Measurements from ENCODE around the gene UBIAD1. TPM values are rescaled to one million over a fixed set of nuclear protein-coding genes. Genes with fewer than 3 reads are reported as not detected.
"Not testable (repeated sequence)": the region's sequence is repeated elsewhere in the genome, so short reads cannot be mapped to it uniquely, and the experiment has no call there.

Gene UBIAD1
- total and polyA plus RNA-seq, 2 donors (not counting 1 experiment from before 2014, with no cell fraction given), result 17.8 to 28.1 TPM

DNA sequence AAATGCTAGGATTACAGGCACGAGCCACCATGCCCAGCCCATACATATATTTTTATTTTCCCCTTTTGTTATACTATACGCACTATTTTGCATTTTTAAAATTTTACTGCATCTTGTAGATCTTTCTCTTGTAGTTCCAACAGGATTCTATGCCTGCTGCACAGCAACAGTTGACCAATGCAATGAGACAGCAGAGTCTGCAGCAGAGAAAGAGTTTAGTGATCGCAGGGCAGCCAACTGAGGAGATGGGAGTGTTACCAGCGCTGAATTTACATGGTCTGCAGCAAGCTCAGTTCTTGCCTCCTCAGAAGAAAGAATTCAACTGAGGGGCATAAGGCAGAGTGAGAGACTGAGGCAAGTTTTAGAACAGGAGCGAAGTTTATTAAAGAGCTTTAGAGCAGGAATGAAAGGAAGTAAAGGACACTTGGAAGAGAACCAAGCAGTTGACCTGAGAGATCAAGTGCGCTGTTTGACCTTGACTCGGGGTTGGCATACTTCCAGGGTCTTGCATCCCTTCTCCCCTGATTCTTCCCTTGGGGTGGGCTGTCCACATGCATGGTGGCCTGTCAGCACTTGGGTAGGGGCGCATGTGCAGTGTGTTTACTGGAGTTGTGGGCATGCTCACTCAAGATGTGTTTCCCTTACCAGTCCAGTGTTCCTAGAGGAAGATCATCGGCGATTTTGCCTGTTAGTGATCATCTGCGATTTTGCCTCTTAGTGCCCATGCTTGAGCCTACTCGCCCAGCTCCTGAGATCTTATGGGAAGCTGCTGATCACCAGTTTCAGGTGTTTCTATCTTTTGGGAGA, 6.5 kb upstream of the UBIAD1 start:
- H3K36me3 ChIP-seq (replicated peaks in 1 of 2; ENCODE audit: control extremely low read depth in 1 of 2, control insufficient read depth in 1 of 2, extremely low read depth in 1 of 2, insufficient read depth in 2 of 2, low read length in 1 of 2), result no peaks in the 10 kb centered on the region
- H3K4me1 ChIP-seq (ENCODE audit: control insufficient read depth in 2 of 2, insufficient read depth in 2 of 2, low read length in 2 of 2), result peaks cover 5 to 14% of the 10 kb centered on the region in 2 donors
- POLR2A ChIA-PET, result no interaction called here
- 91% methylated on average over 10 of the region's 12 CpGs for WGBS (ENCODE audit: insufficient coverage)
- no peak overlapping the region for H3K4me2 ChIP-seq (replicated peaks; ENCODE audit: low read depth, low read length, poor library complexity, severe bottlenecking)
- H3K4me3 Mint-ChIP-seq, result no peak overlapping the region
- H2AFZ ChIP-seq (ENCODE audit: insufficient read depth, low read depth, low read length, poor library complexity, severe bottlenecking), result no peak overlapping the region
- no peak overlapping the region for H3K9ac ChIP-seq (ENCODE audit: low read length)
- DNase-seq, result no peak
- no peaks in the 10 kb centered on the region for H3K27me3 Mint-ChIP-seq
- H3K9me3 Mint-ChIP-seq (ENCODE audit: insufficient read depth), result no peaks in the 10 kb centered on the region
- H3K27ac Mint-ChIP-seq, result no peak overlapping the region
- peaks cover 11% of the 10 kb centered on the region for H3K4me1 Mint-ChIP-seq
- no peaks in the 10 kb centered on the region for H3K27me3 ChIP-seq (replicated peaks in 1 of 4; ENCODE audit: control extremely low read depth in 1 of 4, control insufficient read depth in 3 of 4, insufficient read depth in 4 of 4, low read length in 3 of 4)
- H3K27ac ChIP-seq (ENCODE audit: low read length in 2 of 2), result no peak overlapping the region
- H4K20me1 ChIP-seq (ENCODE audit: control insufficient read depth, insufficient read depth, low read length, poor library complexity, severe bottlenecking), result no peaks in the 10 kb centered on the region
- intact Hi-C loops (cut with micrococcal nuclease), result no loop called here
- no peaks in the 10 kb centered on the region for H3K9me3 ChIP-seq (ENCODE audit: control extremely low read depth in 1 of 3, control insufficient read depth in 2 of 3, insufficient read depth in 1 of 3, low read length in 2 of 3)
- no peak for TF ChIP-seq EZH2 (IDR thresholded peaks at IDR 0.05; ENCODE audit: borderline replicate concordance, insufficient read depth, low read depth, low read length, poor library complexity, severe bottlenecking)
- TF ChIP-seq, protein P1, sequence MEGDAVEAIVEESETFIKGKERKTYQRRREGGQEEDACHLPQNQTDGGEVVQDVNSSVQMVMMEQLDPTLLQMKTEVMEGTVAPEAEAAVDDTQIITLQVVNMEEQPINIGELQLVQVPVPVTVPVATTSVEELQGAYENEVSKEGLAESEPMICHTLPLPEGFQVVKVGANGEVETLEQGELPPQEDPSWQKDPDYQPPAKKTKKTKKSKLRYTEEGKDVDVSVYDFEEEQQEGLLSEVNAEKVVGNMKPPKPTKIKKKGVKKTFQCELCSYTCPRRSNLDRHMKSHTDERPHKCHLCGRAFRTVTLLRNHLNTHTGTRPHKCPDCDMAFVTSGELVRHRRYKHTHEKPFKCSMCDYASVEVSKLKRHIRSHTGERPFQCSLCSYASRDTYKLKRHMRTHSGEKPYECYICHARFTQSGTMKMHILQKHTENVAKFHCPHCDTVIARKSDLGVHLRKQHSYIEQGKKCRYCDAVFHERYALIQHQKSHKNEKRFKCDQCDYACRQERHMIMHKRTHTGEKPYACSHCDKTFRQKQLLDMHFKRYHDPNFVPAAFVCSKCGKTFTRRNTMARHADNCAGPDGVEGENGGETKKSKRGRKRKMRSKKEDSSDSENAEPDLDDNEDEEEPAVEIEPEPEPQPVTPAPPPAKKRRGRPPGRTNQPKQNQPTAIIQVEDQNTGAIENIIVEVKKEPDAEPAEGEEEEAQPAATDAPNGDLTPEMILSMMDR (IDR thresholded peaks at IDR 0.05), result no peak
- no peak for ATAC-seq (ENCODE audit: low read depth)
- CTCF ChIA-PET, result interaction anchor here (0.6 to 1.4 kb wide), 2 partner anchors 25 to 651 kb away, joined by 3 to 4 read pairs; no protein-coding TSS in a partner anchor
- peaks cover 10% of the 10 kb centered on the region for H3K79me2 ChIP-seq (ENCODE audit: control insufficient read depth, insufficient read depth, low read length)
- no peak overlapping the region for H3K4me3 ChIP-seq (ENCODE audit: control extremely low read depth in 1 of 5, extremely low read depth in 1 of 5, insufficient read depth in 1 of 5, low read depth in 2 of 5, low read length in 4 of 5)

DNA sequence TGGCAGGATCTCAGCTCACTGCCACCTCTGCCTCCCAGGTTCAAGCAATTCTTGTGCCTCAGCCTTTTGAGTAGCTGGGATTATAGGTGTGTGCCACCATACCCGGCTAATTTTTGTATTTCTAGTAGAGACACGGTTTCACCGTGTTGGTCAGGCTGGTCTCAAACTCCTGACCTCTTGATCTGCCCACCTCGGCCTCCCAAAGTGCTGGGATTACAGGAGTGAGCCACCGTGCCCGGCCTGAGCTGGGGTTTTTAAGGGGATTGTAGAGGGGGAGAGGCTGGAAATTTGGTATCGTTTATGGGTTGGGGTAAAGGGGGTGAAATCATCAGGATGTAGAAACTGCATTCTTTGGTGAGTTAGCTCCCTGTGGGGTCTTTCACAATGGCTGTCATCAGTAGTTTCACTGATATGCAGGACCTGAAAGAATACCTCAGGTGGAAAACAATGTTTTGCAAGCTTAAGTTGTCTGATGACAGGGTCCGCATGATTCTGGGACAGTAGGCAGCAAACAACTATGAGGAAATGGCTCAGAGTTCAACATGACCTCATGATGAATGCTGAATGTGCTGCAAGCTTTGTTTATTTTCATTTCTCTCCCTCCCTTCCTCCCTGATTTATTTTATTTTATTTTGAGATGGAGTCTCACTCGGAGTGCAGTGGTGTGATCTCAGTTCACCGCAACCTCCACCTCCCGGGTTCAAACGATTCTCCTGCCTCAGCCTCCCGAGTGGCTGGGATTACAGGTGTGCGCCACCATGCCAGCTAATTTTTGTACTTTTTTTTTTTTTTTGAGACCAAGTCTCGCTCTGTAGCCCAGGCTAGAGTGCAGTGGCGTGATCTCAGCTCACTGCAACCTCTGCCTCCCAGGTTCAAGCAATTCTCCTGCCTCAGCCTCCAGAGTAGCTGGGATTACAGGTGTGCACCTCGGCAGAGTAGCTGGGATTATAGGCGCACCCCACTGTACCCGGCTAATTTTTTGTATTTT, 5.4 kb upstream of the UBIAD1 start:
- H3K27ac Mint-ChIP-seq; H3K9ac ChIP-seq (ENCODE audit: low read length); H3K9me3 Mint-ChIP-seq (ENCODE audit: insufficient read depth); H2AFZ ChIP-seq (ENCODE audit: insufficient read depth, low read depth, low read length, poor library complexity, severe bottlenecking); H3K27me3 ChIP-seq (replicated peaks in 1 of 4; ENCODE audit: control extremely low read depth in 1 of 4, control insufficient read depth in 3 of 4, insufficient read depth in 4 of 4, low read length in 3 of 4); H3K4me1 Mint-ChIP-seq; H3K4me3 Mint-ChIP-seq; H3K4me3 ChIP-seq (ENCODE audit: control extremely low read depth in 1 of 5, extremely low read depth in 1 of 5, insufficient read depth in 1 of 5, low read depth in 2 of 5, low read length in 4 of 5); H4K20me1 ChIP-seq (ENCODE audit: control insufficient read depth, insufficient read depth, low read length, poor library complexity, severe bottlenecking); H3K27ac ChIP-seq (ENCODE audit: low read length in 2 of 2); intact Hi-C loops (cut with micrococcal nuclease); H3K9me3 ChIP-seq (ENCODE audit: control extremely low read depth in 1 of 3, control insufficient read depth in 2 of 3, insufficient read depth in 1 of 3, low read length in 2 of 3); H3K79me2 ChIP-seq (ENCODE audit: control insufficient read depth, insufficient read depth, low read length); H3K4me2 ChIP-seq (replicated peaks; ENCODE audit: low read depth, low read length, poor library complexity, severe bottlenecking); H3K36me3 ChIP-seq (replicated peaks in 1 of 2; ENCODE audit: control extremely low read depth in 1 of 2, control insufficient read depth in 1 of 2, extremely low read depth in 1 of 2, insufficient read depth in 2 of 2, low read length in 1 of 2); DNase-seq; POLR2A ChIA-PET; H3K27me3 Mint-ChIP-seq; ATAC-seq (ENCODE audit: low read depth): not testable (repeated sequence)
- peaks cover 0 to 12% of the 10 kb centered on the region in 2 donors for H3K4me1 ChIP-seq (ENCODE audit: control insufficient read depth in 2 of 2, insufficient read depth in 2 of 2, low read length in 2 of 2)
- WGBS (ENCODE audit: insufficient coverage), result 86% methylated on average over 15 of the region's 19 CpGs
- CTCF ChIA-PET, result interaction anchor here (0.7 to 1.5 kb wide), 3 partner anchors 26 to 546 kb away, joined by 3 to 4 read pairs (median 4); no protein-coding TSS in a partner anchor
